Liver (tissue), 9 donors: ENCODE data around the gene SEMA5A. TPM values are rescaled to one million over a fixed set of nuclear protein-coding genes. Genes with fewer than 3 reads are reported as not detected.

ENCODE experiments used
- DNase-seq: peaks from one replicate; pipeline ENCODE4 v3.0.0-alpha.2; 2017; ENCODE audit warnings: low spot score
- H3K27ac ChIP-seq, 2 donors: one replicate each; pipeline ENCODE4 v1.7.0; 2013; ENCODE audit warnings: inconsistent platforms in 2 of 2, low read length in 2 of 2, control low read depth in 1 of 2, low read depth in 1 of 2, mild to moderate bottlenecking in 1 of 2
- H3K27me3 ChIP-seq, 4 donors: one replicate each; pipeline versions ENCODE4 v1.6.1 to v1.7.0; 2013; ENCODE audit warnings: low read length in 3 of 4, inconsistent platforms in 1 of 4, mild to moderate bottlenecking in 1 of 4, moderate library complexity in 1 of 4; ENCODE audit not compliant: control insufficient read depth in 4 of 4, insufficient read depth in 4 of 4
- H3K36me3 ChIP-seq, 4 donors: one replicate each; pipeline versions ENCODE4 v1.6.1 to v1.7.0; 2013; ENCODE audit warnings: low read length in 3 of 4, mild to moderate bottlenecking in 3 of 4, low read depth in 1 of 4, moderate library complexity in 1 of 4; ENCODE audit not compliant: control insufficient read depth in 4 of 4, insufficient read depth in 3 of 4
- H3K4me1 ChIP-seq, 4 donors: one replicate each; pipeline versions ENCODE4 v1.6.1 to v1.7.0; 2013; ENCODE audit warnings: low read length in 3 of 4, mild to moderate bottlenecking in 3 of 4, moderate library complexity in 1 of 4; ENCODE audit not compliant: control insufficient read depth in 4 of 4, insufficient read depth in 4 of 4
- H3K4me3 ChIP-seq, 3 donors: one replicate each; pipeline versions ENCODE4 v1.6.1 to v1.7.0; 2013; ENCODE audit warnings: low read length in 3 of 3, control low read depth in 1 of 3, low read depth in 1 of 3, mild to moderate bottlenecking in 1 of 3
- H3K9ac ChIP-seq, 2 donors: one replicate each; pipeline ENCODE4 v1.7.0; 2013; ENCODE audit warnings: low read length in 2 of 2, mild to moderate bottlenecking in 2 of 2, moderate library complexity in 2 of 2, control low read depth in 1 of 2, low read depth in 1 of 2
- H3K9me3 ChIP-seq, 4 donors: one replicate each; pipeline versions ENCODE4 v1.6.1 to v1.7.0; 2013; ENCODE audit warnings: low read length in 3 of 4; ENCODE audit not compliant: control insufficient read depth in 4 of 4
- ATF3 ChIP-seq: IDR thresholded peaks from 2 replicates; pipeline ENCODE4 v1.6.1; 2016; ENCODE audit warnings: antibody characterized with exemption
- EGR1 ChIP-seq, 2 donors: IDR thresholded peaks; 2 replicates each; pipeline ENCODE4 v1.6.1; 2016 to 2018; ENCODE audit warnings: antibody characterized with exemption in 2 of 2, low read depth in 2 of 2
- FOXA1 ChIP-seq: IDR thresholded peaks from 2 replicates; pipeline ENCODE4 v1.6.1; 2016; ENCODE audit warnings: antibody characterized with exemption
- FOXA2 ChIP-seq: IDR thresholded peaks from 2 replicates; pipeline ENCODE4 v1.6.1; 2016; ENCODE audit warnings: antibody characterized with exemption
- GABPA ChIP-seq, 2 donors: IDR thresholded peaks in 1 of 2; conservative IDR thresholded peaks in 1 of 2; 2 replicates each; pipeline ENCODE4 v1.6.1; 2016; ENCODE audit warnings: antibody characterized with exemption in 2 of 2, mild to moderate bottlenecking in 1 of 2, moderate library complexity in 1 of 2
- HNF4A ChIP-seq, 2 donors: conservative IDR thresholded peaks; 2 replicates each; pipeline ENCODE4 v1.6.1; 2016; ENCODE audit warnings: antibody characterized with exemption in 2 of 2, mild to moderate bottlenecking in 2 of 2
- HNF4G ChIP-seq: IDR thresholded peaks from 2 replicates; pipeline ENCODE4 v1.6.1; 2016; ENCODE audit warnings: antibody characterized with exemption
- JUND ChIP-seq, 2 donors: IDR thresholded peaks; 2 replicates each; pipeline ENCODE4 v1.6.1; 2016; ENCODE audit warnings: antibody characterized with exemption in 2 of 2
- MAX ChIP-seq: IDR thresholded peaks from 2 replicates; pipeline ENCODE4 v1.6.1; 2016; ENCODE audit warnings: antibody characterized with exemption
- NR2F2 ChIP-seq: IDR thresholded peaks from 2 replicates; pipeline ENCODE4 v1.6.1; 2016; ENCODE audit warnings: antibody characterized with exemption
- RAD21 ChIP-seq, 2 donors: IDR thresholded peaks; 2 replicates each; pipeline ENCODE4 v1.6.1; 2016; ENCODE audit warnings: antibody characterized with exemption in 2 of 2, mild to moderate bottlenecking in 2 of 2
- RXRA ChIP-seq, 2 donors: IDR thresholded peaks; 2 replicates each; pipeline ENCODE4 v1.6.1; 2017 to 2018; ENCODE audit warnings: antibody characterized with exemption in 2 of 2, mild to moderate bottlenecking in 1 of 2
- SP1 ChIP-seq: IDR thresholded peaks from 2 replicates; pipeline ENCODE4 v1.6.1; 2018; ENCODE audit warnings: antibody characterized with exemption, mild to moderate bottlenecking
- TAF1 ChIP-seq: conservative IDR thresholded peaks from 2 replicates; pipeline ENCODE4 v1.6.1; 2016; ENCODE audit warnings: antibody characterized with exemption, mild to moderate bottlenecking
- YY1 ChIP-seq: IDR thresholded peaks from 2 replicates; pipeline ENCODE4 v1.6.1; 2016; ENCODE audit warnings: antibody characterized with exemption, mild to moderate bottlenecking
- ZBTB33 ChIP-seq: IDR thresholded peaks from 2 replicates; pipeline ENCODE4 v1.6.1; 2016; ENCODE audit warnings: antibody characterized with exemption
- WGBS: extraction: QIAGEN DNeasy Blood & Tissue Kit; methylation state at CpG from one replicate; pipeline ENCODE4 v1.1.7; 2013; 5-methylcytosine and 5-hydroxymethylcytosine counted together
- polyA plus RNA-seq, 2 donors: library from polyadenylated mRNA; stranded (reverse) in 1 of 2; unstranded in 1 of 2; fragments of 200-250 nt in 1 of 2; fragments of >200 nt in 1 of 2; fragmentation: Nextera tagmentation in 1 of 2; extraction: Ambion mirVana in 1 of 2; gene quantifications; one replicate each; pipeline versions ENCODE4 v1.2.1 to v1.2.3, GENCODE V29; 2013 to 2015
- total RNA-seq, 2 donors: library from RNA; depleted of rRNA; stranded (reverse); fragments of >200 nt; gene quantifications; one replicate each; pipeline ENCODE4 v1.2.3, GENCODE V29; 2014
- TF ChIP-seq, protein P1 (sequence below): fragments of 150-350 bp; IDR thresholded peaks from 2 replicates; pipeline ENCODE4 v1.5.1; 2017; ENCODE audit warnings: improper control_type of control experiment, low read depth, low read length; ENCODE audit not compliant: missing input control
- TF ChIP-seq, protein P2 (sequence below): IDR thresholded peaks from 2 replicates; pipeline ENCODE4 v1.6.1; 2016; ENCODE audit warnings: antibody characterized with exemption, mild to moderate bottlenecking
- donor health status: healthy.
- donor health status: healthy.
- donor health status: healthy.
- donor health status: healthy.
- donor health status: healthy.

The SEMA5A gene
- total and polyA plus RNA-seq, 4 donors = 1.1 to 5.8 (median 3.2) TPM

- Histone ChIP-seq H3K4me3 (no peak overlapping the region), H3K27me3 (no peaks in the 10 kb centered on the region), H3K27ac (no peak overlapping the region), H3K9ac (no peak overlapping the region), H3K36me3 (no peaks in the 10 kb centered on the region), H3K4me1 (no peaks in the 10 kb centered on the region), H3K9me3 (no peaks in the 10 kb centered on the region)
- no peak for DNase-seq
- TF ChIP-seq EGR1 (IDR thresholded peaks at IDR 0.05; ENCODE audit: low read depth in 2 of 2) = no peak
- no peak for TF ChIP-seq JUND (IDR thresholded peaks at IDR 0.05)
- TF ChIP-seq ATF3 = no peak
- no peak for TF ChIP-seq HNF4G
- no peak for TF ChIP-seq NR2F2
- TF ChIP-seq, protein P1, sequence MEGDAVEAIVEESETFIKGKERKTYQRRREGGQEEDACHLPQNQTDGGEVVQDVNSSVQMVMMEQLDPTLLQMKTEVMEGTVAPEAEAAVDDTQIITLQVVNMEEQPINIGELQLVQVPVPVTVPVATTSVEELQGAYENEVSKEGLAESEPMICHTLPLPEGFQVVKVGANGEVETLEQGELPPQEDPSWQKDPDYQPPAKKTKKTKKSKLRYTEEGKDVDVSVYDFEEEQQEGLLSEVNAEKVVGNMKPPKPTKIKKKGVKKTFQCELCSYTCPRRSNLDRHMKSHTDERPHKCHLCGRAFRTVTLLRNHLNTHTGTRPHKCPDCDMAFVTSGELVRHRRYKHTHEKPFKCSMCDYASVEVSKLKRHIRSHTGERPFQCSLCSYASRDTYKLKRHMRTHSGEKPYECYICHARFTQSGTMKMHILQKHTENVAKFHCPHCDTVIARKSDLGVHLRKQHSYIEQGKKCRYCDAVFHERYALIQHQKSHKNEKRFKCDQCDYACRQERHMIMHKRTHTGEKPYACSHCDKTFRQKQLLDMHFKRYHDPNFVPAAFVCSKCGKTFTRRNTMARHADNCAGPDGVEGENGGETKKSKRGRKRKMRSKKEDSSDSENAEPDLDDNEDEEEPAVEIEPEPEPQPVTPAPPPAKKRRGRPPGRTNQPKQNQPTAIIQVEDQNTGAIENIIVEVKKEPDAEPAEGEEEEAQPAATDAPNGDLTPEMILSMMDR = no peak
- TF ChIP-seq SP1 = no peak
- TF ChIP-seq FOXA1 = no peak
- no peak for TF ChIP-seq RAD21 (IDR thresholded peaks at IDR 0.05)
- TF ChIP-seq HNF4A (conservative IDR thresholded peaks at IDR 0.05) = no peak
- 89% methylated on average over 1 of the region's 1 CpG for WGBS
These were observed 376.3 kb downstream of the SEMA5A start for GRCh38 chr5:9169557-9169902.

GRCh38 chr5:9168791-9169556 lies 376.9 kb downstream of the SEMA5A start:
- TF ChIP-seq SP1 = no peak
- TF ChIP-seq, protein P2, sequence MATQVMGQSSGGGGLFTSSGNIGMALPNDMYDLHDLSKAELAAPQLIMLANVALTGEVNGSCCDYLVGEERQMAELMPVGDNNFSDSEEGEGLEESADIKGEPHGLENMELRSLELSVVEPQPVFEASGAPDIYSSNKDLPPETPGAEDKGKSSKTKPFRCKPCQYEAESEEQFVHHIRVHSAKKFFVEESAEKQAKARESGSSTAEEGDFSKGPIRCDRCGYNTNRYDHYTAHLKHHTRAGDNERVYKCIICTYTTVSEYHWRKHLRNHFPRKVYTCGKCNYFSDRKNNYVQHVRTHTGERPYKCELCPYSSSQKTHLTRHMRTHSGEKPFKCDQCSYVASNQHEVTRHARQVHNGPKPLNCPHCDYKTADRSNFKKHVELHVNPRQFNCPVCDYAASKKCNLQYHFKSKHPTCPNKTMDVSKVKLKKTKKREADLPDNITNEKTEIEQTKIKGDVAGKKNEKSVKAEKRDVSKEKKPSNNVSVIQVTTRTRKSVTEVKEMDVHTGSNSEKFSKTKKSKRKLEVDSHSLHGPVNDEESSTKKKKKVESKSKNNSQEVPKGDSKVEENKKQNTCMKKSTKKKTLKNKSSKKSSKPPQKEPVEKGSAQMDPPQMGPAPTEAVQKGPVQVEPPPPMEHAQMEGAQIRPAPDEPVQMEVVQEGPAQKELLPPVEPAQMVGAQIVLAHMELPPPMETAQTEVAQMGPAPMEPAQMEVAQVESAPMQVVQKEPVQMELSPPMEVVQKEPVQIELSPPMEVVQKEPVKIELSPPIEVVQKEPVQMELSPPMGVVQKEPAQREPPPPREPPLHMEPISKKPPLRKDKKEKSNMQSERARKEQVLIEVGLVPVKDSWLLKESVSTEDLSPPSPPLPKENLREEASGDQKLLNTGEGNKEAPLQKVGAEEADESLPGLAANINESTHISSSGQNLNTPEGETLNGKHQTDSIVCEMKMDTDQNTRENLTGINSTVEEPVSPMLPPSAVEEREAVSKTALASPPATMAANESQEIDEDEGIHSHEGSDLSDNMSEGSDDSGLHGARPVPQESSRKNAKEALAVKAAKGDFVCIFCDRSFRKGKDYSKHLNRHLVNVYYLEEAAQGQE = no peak
- TF ChIP-seq EGR1 (IDR thresholded peaks at IDR 0.05; ENCODE audit: low read depth in 2 of 2) = no peak
- no peak for TF ChIP-seq JUND (IDR thresholded peaks at IDR 0.05)
- TF ChIP-seq HNF4A (conservative IDR thresholded peaks at IDR 0.05) = no peak
- no peak for TF ChIP-seq ATF3
- no peak for TF ChIP-seq NR2F2
- TF ChIP-seq RXRA (IDR thresholded peaks at IDR 0.05) = no peak
- no peak for TF ChIP-seq MAX
- TF ChIP-seq RAD21 (IDR thresholded peaks at IDR 0.05) = no peak
- TF ChIP-seq ZBTB33 = no peak
- no peak for TF ChIP-seq GABPA (IDR thresholded peaks at IDR 0.05 in 1 of 2, conservative IDR thresholded peaks at IDR 0.05 in 1 of 2)
- TF ChIP-seq, protein P1 = no peak
- no peak for TF ChIP-seq FOXA1
- TF ChIP-seq YY1 = no peak
- TF ChIP-seq TAF1 = no peak
- TF ChIP-seq FOXA2 = no peak
- no peak for TF ChIP-seq HNF4G
- DNase-seq = no peak
- no peaks in the 10 kb centered on the region for H3K36me3 ChIP-seq
- H3K9ac ChIP-seq = no peak overlapping the region
- H3K27ac ChIP-seq = no peak overlapping the region
- no peaks in the 10 kb centered on the region for H3K9me3 ChIP-seq
- no peaks in the 10 kb centered on the region for H3K4me1 ChIP-seq
- 86% methylated on average over 5 of the region's 5 CpGs for WGBS
- H3K27me3 ChIP-seq = no peaks in the 10 kb centered on the region
- H3K4me3 ChIP-seq = no peak overlapping the region
